ENCODE measurements around the gene ASGR1. TPM values are rescaled to one million over a fixed set of nuclear protein-coding genes. Genes with fewer than 3 reads are reported as not detected.
A peak's percentile ranks its signal among the peaks of the same experiment; 100 is the strongest.
"Not testable (repeated sequence)": the region's sequence is repeated elsewhere in the genome, so short reads cannot be mapped to it uniquely, and the experiment has no call there.

The ASGR1 gene
- total RNA-seq, 3 donors from 2014 or later: 0.35 to 1.6 (median 1.2) TPM

- DNase-seq (no peak), ATAC-seq (peak; percentile 33)
- Histone ChIP-seq H3K4me1 (ENCODE audit: low read depth) (peaks cover 3% of the 10 kb centered on the region), H3K9me3 (no peaks in the 10 kb centered on the region), H3K4me3 (no peak overlapping the region), H3K36me3 (ENCODE audit: low read depth) (no peaks in the 10 kb centered on the region)
- intact Hi-C loops (cut with DNase I, micrococcal nuclease): no loop called here
- no peak for TF ChIP-seq CTCF (IDR thresholded peaks at IDR 0.05)
Measured at GRCh38 chr17:7186241-7186640, 7.1 kb upstream of the ASGR1 start.

- TF ChIP-seq CTCF (IDR thresholded peaks at IDR 0.05): no peak
- Histone ChIP-seq H3K4me1 (ENCODE audit: low read depth) (peaks cover 3% of the 10 kb centered on the region), H3K36me3 (ENCODE audit: low read depth) (no peaks in the 10 kb centered on the region), H3K9me3 (no peaks in the 10 kb centered on the region), H3K4me3 (no peak overlapping the region)
- ATAC-seq (no peak), DNase-seq (no peak)
- intact Hi-C loops (cut with DNase I, micrococcal nuclease): no loop called here
Measured at GRCh38 chr17:7184647-7185046, 5.5 kb upstream of the ASGR1 start.

DNA sequence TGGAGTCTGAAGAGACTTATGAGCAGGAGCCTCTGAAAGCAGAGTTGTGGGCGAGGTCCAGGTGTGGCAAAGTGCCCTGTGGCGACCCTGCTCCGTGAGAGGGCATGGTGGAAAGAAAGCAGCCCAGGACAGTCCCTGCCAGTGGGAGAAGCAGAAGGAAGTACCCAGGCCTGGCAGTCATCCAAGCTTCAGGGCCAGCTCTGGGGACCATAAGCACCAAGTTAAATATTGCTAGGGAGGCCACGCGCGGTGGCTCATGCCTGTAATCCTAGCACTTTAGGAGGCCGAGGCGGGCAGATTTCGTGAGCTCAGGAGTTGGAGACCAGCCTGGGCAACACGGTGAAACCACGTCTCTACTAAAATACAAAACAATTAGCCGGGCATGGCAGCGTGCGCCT lies 4.9 kb upstream of the ASGR1 start:
- Histone ChIP-seq H3K4me3 (no peak overlapping the region), H3K36me3 (ENCODE audit: low read depth) (no peaks in the 10 kb centered on the region), H3K4me1 (ENCODE audit: low read depth) (peaks cover 3% of the 10 kb centered on the region), H3K9me3 (no peaks in the 10 kb centered on the region)
- intact Hi-C loops (cut with DNase I, micrococcal nuclease): no loop called here
- ATAC-seq (peak; percentile 94), DNase-seq (peak; percentile 74 to 87 (median 80))
- no peak for TF ChIP-seq CTCF (IDR thresholded peaks at IDR 0.05)

- DNase-seq: no peak
- peak; percentile 45 for ATAC-seq
- intact Hi-C loops (cut with DNase I, micrococcal nuclease): no loop called here
- Histone ChIP-seq H3K4me1 (ENCODE audit: low read depth) (peaks cover 3% of the 10 kb centered on the region), H3K4me3 (no peak overlapping the region), H3K36me3 (ENCODE audit: low read depth) (no peaks in the 10 kb centered on the region), H3K9me3 (no peaks in the 10 kb centered on the region)
- TF ChIP-seq CTCF (IDR thresholded peaks at IDR 0.05): no peak
Measured at GRCh38 chr17:7183433-7184090, 4.4 kb upstream of the ASGR1 start.

DNA sequence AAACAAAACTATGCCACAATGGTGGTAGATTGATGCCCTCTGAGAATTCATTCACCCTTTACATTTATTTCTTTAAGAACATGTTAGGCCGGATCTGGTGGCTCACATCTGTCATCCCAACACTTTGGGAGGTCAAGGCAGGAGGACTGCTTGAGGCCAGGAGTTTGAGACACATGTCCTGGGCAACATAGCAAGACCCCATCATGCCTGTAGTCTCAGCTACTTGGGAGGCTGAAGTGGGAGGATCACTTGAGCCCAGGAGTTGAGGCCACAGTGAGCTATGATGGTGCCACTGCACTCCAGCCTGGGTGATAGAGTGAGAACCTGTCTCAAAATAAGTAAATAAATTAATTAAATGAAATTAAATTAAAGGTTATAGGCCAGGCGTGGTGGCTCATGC lies 2.9 kb upstream of the ASGR1 start:
- H3K4me3 ChIP-seq; ATAC-seq; H3K9me3 ChIP-seq; intact Hi-C loops (cut with DNase I, micrococcal nuclease); H3K36me3 ChIP-seq (ENCODE audit: low read depth); DNase-seq: not testable (repeated sequence)
- peaks cover 12% of the 10 kb centered on the region for H3K4me1 ChIP-seq (ENCODE audit: low read depth)

DNA sequence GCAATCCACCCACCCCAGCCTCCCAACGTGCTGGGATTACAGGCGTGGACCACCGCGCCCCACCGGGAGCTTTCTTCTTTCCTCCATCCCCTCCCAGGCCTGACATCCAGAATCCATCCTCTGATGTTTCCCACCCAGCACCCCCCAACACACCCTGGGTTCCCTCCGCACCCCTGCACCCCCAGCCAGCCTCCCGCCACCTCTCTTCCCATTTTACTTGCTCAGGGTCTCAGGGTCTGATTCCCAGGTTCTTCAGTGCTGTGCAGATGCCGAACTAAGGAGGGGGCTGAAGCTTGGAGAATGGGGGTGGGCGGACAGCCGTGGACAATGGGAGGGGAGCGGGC lies 225 bp downstream of the ASGR1 start:
- H3K4me3 ChIP-seq: no peak overlapping the region

More for the DNA sequence above, 225 bp downstream of the ASGR1 start:
- Histone ChIP-seq H3K36me3 (ENCODE audit: low read depth) (no peaks in the 10 kb centered on the region), H3K4me1 (ENCODE audit: low read depth) (peaks cover 10% of the 10 kb centered on the region), H3K9me3 (no peaks in the 10 kb centered on the region)
- intact Hi-C loops (cut with DNase I, micrococcal nuclease): no loop called here
- ATAC-seq (no peak), DNase-seq (no peak)
- no peak for TF ChIP-seq CTCF (IDR thresholded peaks at IDR 0.05)

Data from mucosa of descending colon (tissue), 3 donors.